Mucosa of descending colon (tissue), 3 donors: Measurements from ENCODE around the gene TAL2. TPM values are rescaled to one million over a fixed set of nuclear protein-coding genes. Genes with fewer than 3 reads are reported as not detected.

Experiments used
- ATAC-seq: fragments of 200-7000 bp; cut with Tn5 transposase; one replicate; pipeline ENCODE4 v1.9.1; 2020; ENCODE audit warnings: mild to moderate bottlenecking, moderate library complexity
- DNase-seq, 3 donors: peaks; one replicate each; pipeline ENCODE4 v3.0.0-alpha.2; 2020
- H3K36me3 ChIP-seq: fragments of 200-600 bp; one replicate; pipeline ENCODE4 v1.8.0; 2021; ENCODE audit warnings: low read depth, mild to moderate bottlenecking
- H3K4me1 ChIP-seq: fragments of 200-600 bp; one replicate; pipeline ENCODE4 v1.8.0; 2021; ENCODE audit warnings: low read depth, mild to moderate bottlenecking
- H3K4me3 ChIP-seq: fragments of 200-600 bp; one replicate; pipeline ENCODE4 v1.8.0; 2021; ENCODE audit warnings: mild to moderate bottlenecking
- H3K9me3 ChIP-seq: fragments of 200-600 bp; one replicate; pipeline ENCODE4 v1.8.0; 2021; ENCODE audit warnings: mild to moderate bottlenecking
- intact Hi-C, 2 donors: fragments of 100-400 bp; cut with DNase I in 1 of 2; cut with micrococcal nuclease in 1 of 2; formaldehyde crosslinking; loops; one replicate each; pipeline versions ENCODE4 v1.11.0 to v1.11.1; 2022; cut with DNase I, micrococcal nuclease
- total RNA-seq, 3 donors: library from RNA; stranded (reverse); fragmentation: NEBNext Ultra II Directional in 2 of 3; extraction: Animal tissue kit (Norgen Biotek cat#: 25700) in 2 of 3; gene quantifications; one replicate each; pipeline versions ENCODE4 v1.2.1 to v1.2.4, GENCODE V29; 2021 to 2023
- TF ChIP-seq, protein P1 (sequence below): fragments of 200-600 bp; IDR thresholded peaks from one replicate; pipeline ENCODE4 v1.8.0; 2022; ENCODE audit warnings: antibody characterized with exemption, mild to moderate bottlenecking
- donor health status: DM: no; HTN: no; CAD: no; lungs with moderate emphysema.
- donor health status: DM: no; HTN: no; CAD: no.
- donor health status: DM: no; HTN: yes; CAD: no.

Gene TAL2
- total RNA-seq, 3 donors from 2014 or later, result 0.65 TPM; not detected in 2

DNA sequence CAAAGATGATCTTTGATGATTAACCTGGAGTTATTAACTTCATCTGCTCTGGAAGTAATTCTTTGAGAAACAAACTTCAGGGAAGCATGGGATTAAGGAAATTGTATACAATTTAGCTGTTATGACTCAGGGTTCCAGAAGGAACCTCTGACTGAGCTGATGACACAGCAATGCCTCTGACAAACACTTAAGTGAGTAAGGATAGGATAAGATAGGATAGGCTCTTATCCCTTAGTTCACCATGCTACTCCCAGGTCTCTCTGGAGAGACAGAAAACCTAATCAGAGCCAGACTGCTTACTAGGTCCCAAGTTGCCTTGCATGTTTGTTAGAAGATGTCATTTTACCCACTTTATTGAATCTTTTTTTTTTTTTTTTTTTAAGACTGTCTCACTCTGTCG is 19.5 kb downstream of the TAL2 start:
- H3K4me3 ChIP-seq, result no peak overlapping the region
- intact Hi-C loops, result no loop called here
- H3K4me1 ChIP-seq, result no peaks in the 10 kb centered on the region
- ATAC-seq (peak; percentile 61), DNase-seq (no peak)
- H3K36me3 ChIP-seq, result no peaks in the 10 kb centered on the region
- TF ChIP-seq, protein P1, sequence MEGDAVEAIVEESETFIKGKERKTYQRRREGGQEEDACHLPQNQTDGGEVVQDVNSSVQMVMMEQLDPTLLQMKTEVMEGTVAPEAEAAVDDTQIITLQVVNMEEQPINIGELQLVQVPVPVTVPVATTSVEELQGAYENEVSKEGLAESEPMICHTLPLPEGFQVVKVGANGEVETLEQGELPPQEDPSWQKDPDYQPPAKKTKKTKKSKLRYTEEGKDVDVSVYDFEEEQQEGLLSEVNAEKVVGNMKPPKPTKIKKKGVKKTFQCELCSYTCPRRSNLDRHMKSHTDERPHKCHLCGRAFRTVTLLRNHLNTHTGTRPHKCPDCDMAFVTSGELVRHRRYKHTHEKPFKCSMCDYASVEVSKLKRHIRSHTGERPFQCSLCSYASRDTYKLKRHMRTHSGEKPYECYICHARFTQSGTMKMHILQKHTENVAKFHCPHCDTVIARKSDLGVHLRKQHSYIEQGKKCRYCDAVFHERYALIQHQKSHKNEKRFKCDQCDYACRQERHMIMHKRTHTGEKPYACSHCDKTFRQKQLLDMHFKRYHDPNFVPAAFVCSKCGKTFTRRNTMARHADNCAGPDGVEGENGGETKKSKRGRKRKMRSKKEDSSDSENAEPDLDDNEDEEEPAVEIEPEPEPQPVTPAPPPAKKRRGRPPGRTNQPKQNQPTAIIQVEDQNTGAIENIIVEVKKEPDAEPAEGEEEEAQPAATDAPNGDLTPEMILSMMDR, result no peak
- no peaks in the 10 kb centered on the region for H3K9me3 ChIP-seq

DNA sequence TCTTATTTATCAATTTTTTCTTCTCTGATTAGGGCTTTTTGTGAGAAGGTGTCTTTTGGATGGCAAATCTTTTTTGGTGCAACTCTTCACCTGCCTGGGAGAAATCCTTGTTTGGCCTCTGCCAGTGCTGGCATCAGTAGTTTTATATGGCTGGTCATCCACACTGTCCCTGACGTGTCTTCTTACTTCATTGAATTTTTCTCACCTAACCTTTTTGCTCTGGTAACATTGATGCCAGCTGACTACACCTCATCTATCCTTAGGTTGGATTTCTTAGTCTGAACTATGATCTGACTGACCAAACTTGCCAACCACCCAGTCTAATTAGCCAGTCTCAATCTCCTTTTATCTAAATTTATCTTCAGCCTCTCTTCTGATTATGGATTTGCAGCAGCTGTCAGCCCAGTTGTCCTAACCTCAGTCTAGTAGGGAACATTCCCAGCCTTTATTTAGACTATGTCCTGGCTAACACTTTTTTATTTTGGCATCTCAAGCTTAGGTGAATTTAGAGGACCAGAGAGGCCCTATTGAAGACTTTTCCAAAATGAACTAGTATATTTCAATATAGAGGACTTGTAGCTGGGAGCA is 21.5 kb downstream of the TAL2 start:
- DNase-seq, result no peak
- Histone ChIP-seq H3K4me1 (no peaks in the 10 kb centered on the region), H3K36me3 (no peaks in the 10 kb centered on the region), H3K9me3 (no peaks in the 10 kb centered on the region), H3K4me3 (no peak overlapping the region)
- TF ChIP-seq, protein P1, result no peak
- no peak for ATAC-seq
- intact Hi-C loops, result no loop called here

DNA sequence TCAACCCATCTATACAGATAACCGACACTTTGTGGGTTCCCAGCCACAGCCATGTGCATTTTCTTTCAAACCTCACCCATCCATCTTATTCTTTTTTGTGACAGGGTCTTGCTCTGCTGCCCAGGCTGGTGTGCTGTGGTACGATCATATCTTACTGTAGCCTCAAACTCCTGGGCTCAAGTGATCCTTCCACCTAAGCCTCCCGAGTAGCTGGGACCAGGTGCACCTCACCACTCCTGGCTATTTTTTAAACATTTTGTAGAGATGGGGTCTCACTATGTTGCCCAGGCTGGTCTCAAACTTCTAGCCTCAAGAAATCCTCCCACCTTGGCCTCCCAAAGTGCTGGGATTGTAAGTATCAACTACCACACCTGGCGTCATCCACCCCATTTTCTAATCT is 24.7 kb downstream of the TAL2 start:
- TF ChIP-seq, protein P1, result no peak
- Histone ChIP-seq H3K9me3 (no peaks in the 10 kb centered on the region), H3K4me1 (no peaks in the 10 kb centered on the region), H3K4me3 (no peak overlapping the region), H3K36me3 (no peaks in the 10 kb centered on the region)
- ATAC-seq, result no peak
- no peak for DNase-seq
- intact Hi-C loops, result no loop called here

DNA sequence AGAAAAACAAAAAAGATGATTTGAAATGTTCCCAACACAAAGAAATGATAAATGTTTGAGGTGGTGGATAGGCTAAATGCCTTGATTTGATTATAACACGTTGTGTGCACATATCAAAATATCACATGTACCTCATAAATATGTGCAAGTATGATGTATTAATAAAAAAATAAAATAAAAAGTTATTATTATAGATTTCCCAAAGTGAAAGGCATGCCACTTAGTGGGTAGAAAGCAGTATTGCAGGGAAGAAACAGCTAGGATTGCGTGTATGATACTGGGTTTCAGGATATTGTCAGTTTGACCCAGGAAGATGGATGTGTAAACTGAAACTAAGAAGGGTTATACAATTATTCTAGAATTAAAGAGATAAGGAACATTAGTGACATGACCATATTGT is 28.5 kb downstream of the TAL2 start:
- no peak overlapping the region for H3K4me3 ChIP-seq
- TF ChIP-seq, protein P1, result peak; percentile 25
- no peaks in the 10 kb centered on the region for H3K36me3 ChIP-seq
- H3K9me3 ChIP-seq, result no peaks in the 10 kb centered on the region
- DNase-seq (no peak), ATAC-seq (no peak)
- intact Hi-C loops, result no loop called here
- H3K4me1 ChIP-seq, result peaks cover 4% of the 10 kb centered on the region

DNA sequence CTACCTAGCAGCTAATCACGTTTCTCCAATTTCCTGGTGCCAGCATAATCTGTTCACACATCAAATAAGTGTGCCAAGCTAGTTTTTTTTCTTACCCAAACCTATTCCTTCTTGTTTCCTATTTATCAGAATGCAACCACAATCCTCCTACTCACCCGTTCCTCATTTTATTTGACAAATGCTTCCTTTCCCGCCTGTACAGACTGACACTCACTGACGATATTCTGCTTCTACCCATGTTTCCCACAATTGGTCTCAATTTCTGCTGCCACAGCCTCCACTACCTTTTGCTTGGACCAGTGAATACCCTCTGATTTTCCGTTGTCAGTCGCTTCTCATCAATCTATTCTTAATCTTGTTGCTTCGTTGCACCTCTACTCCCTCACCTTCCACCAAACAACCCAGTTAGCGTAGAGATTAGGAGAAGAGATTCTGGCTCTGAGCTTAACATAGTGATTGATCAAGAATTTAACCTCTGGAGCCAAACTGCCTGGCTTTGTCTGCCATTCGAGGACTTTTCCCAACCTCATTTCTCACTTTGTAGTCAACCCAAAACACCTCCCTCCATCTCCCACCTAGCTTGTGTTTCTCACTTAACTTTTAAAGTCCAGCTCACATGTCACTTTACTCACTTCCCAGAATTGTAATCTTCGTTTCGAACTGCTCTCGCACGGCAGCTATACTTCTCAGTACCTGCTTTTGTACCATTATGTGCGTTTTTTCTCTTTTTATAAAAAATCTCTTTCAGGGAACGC is 31.4 kb downstream of the TAL2 start:
- DNase-seq (peak in 1 of 3 donors; percentile 18), ATAC-seq (peak; percentile 4)
- H3K4me3 ChIP-seq, result no peak overlapping the region
- no peaks in the 10 kb centered on the region for H3K9me3 ChIP-seq
- H3K4me1 ChIP-seq, result peaks cover 8% of the 10 kb centered on the region
- intact Hi-C loops, result no loop called here
- H3K36me3 ChIP-seq, result no peaks in the 10 kb centered on the region
- TF ChIP-seq, protein P1, result no peak
